ENCODE data around the gene BTBD6. TPM values are rescaled to one million over a fixed set of nuclear protein-coding genes. Genes with fewer than 3 reads are reported as not detected.
A peak's percentile ranks its signal among the peaks of the same experiment; 100 is the strongest.
"Not testable (repeated sequence)": the region's sequence is repeated elsewhere in the genome, so short reads cannot be mapped to it uniquely, and the experiment has no call there.

BTBD6 gene
- total RNA-seq, 1 donor from 2014 or later, result 20.3 TPM

- peak; percentile 70 for DNase-seq (ENCODE audit: low spot score)
- peak; percentile 74 for ATAC-seq
Observed at GRCh38 chr14:105287249-105288102, 39.1 kb downstream of the BTBD6 start.

- DNase-seq (ENCODE audit: low spot score); ATAC-seq: not testable (repeated sequence)
Observed at GRCh38 chr14:105288936-105289335, 40.6 kb downstream of the BTBD6 start.

GRCh38 chr14:105290621-105291346 is 42.5 kb downstream of the BTBD6 start:
- DNase-seq (ENCODE audit: low spot score) (peak; percentile 61), ATAC-seq (peak; percentile 65)

GRCh38 chr14:105292826-105293711 is 44.7 kb downstream of the BTBD6 start:
- ATAC-seq (no peak), DNase-seq (ENCODE audit: low spot score) (no peak)

GRCh38 chr14:105294142-105294597 is 45.8 kb downstream of the BTBD6 start:
- ATAC-seq (peak; percentile 45), DNase-seq (ENCODE audit: low spot score) (no peak)

GRCh38 chr14:105297311-105297710 is 49.0 kb downstream of the BTBD6 start:
- DNase-seq (ENCODE audit: low spot score); ATAC-seq: not testable (repeated sequence)

GRCh38 chr14:105299654-105300541 is 51.6 kb downstream of the BTBD6 start:
- DNase-seq (ENCODE audit: low spot score) (no peak), ATAC-seq (peak; percentile 1)

Other genes with a start within 250 kb of the BTBD6 start
- 1.4 TPM for gene CDCA4, start 227.4 kb upstream of the BTBD6 start, total RNA-seq
- 0.40 TPM for gene GPR132, start 183.1 kb upstream of the BTBD6 start, total RNA-seq
- 1.3 TPM for gene JAG2, start 79.8 kb upstream of the BTBD6 start, total RNA-seq
- 11.5 TPM for gene NUDT14, start 67.2 kb upstream of the BTBD6 start, total RNA-seq
- gene BRF1, start 52.5 kb downstream of the BTBD6 start, total RNA-seq, result 20.5 TPM
- 26.6 TPM for gene PACS2, start 66.2 kb downstream of the BTBD6 start, total RNA-seq
- 1.3 TPM for gene TEX22, start 150.0 kb downstream of the BTBD6 start, total RNA-seq
- 39.2 TPM for gene MTA1, start 171.3 kb downstream of the BTBD6 start, total RNA-seq
- gene CRIP2, start 226.3 kb downstream of the BTBD6 start, total RNA-seq, result 23.8 TPM
- gene CRIP1, start 238.4 kb downstream of the BTBD6 start, total RNA-seq, result 3.2 TPM
- 10.6 TPM for gene TEDC1, start 242.7 kb downstream of the BTBD6 start, total RNA-seq

All from left lobe of liver (tissue), 2 donors.